HG03469 (cell line): ENCODE results near the gene SCIN.
"Not testable (repeated sequence)": the region's sequence is repeated elsewhere in the genome, so short reads cannot be mapped to it uniquely, and the experiment has no call there.

Source experiments
- ATAC-seq: cut with Tn5 transposase; IDR thresholded peaks from one replicate; pipeline ENCODE4 v1.9.1; 2021; ENCODE audit warnings: mild to moderate bottlenecking, moderate library complexity, moderate number of reproducible peaks; ENCODE audit not compliant: unreplicated experiment

Gene SCIN

DNA sequence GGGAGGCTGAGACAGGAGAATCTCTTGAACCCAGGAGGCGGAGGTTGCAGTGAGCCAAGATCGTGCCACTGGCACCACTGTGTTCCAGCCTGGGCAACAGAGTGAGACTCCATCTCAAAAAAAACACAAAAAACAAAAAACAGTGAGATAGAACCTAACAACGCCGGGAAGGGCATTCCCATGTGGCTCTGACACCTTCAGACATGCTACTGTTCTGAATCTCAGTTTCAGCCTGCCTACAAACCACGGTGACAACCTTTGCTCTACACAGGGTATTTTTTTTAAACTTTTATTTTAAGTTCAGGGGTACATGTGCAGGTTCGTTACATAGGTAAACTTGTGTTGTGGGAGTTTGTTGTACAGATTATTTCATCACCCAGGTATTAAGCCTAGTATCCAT is 74.7 kb downstream of the SCIN start:
- not testable (repeated sequence) for ATAC-seq

DNA sequence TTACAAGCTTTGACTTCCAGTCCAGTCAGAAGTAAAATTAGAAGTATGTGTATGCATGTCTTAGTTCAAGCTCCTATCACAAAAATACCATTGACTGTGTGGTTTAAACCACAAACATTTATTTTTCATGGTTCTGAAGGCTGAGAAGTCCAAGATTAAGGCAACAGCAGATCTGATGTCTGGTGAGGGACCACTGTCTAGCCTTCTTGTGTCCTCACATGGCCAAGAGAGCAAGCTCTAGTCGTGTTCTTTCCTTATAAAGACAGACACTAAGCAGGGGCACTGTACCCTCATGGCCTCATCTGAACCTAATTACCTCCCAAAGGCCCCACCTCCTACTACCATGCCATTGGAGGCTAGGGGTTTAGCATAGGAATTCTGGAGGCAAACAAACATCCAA is 75.6 kb downstream of the SCIN start:
- ATAC-seq, result no peak

DNA sequence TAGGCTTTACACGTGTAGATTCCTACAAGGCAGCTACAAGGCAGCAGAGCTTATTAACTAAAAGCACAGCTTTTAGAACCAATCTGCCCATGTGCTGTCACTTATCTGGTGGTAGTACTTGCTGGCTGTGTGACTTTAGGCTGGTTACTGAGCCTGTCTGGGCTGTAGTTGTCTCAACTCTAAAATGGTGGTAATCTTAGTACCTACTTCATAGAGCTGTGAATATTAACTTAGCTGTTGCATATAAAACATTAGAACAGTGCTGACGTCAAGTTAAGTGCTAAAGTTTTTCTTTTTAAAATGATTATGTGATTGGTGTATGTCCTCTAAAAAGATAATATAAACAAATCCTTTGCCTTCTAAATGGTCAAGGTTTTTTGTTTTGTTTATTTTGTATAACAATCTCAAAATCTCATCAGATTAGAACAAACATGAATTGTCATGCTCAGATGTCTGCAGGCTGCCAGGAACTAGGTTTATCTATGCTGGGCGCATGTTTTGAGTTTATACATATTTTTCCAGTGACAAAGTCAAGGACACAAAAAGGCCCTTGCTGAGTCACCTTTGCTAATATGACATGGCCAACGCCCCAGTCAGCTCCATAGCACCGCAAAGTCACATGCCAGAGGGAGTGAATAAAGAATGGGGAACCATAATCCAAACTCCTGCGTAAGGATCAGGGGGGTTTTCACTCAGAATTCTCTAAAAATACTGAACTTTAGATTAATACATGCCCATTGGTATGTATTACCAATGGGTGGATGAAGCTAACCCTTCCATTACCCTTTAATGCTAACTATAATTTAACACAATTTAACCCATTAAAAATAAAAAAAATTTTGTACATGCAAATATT is 77.1 kb downstream of the SCIN start:
- ATAC-seq, result no peak

DNA sequence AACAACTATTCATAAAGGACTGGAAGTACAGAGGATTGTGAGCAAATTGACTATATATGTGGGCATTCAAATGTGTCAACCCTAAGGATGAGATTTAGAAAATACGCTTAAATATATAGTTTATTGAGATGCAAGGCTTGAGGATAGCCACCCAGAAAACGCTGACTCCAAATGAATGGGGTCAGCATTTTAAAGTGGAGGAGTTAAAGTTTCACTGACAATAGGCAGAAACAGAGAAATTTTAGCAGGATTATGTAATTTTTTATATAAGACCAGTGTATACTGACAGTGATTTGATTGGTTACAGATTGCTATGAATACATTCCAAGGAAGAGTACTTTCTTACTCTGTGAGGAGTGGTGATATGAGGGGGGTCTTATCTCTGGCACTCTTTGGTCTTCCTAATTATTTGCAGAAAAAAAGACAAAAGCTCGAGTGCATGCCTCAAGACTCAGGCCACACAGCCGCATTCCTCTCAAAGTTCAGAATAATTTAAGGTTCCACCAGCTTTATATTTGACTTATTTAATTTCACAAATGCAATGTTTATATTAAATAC is 78.3 kb downstream of the SCIN start:
- ATAC-seq, result no peak

DNA sequence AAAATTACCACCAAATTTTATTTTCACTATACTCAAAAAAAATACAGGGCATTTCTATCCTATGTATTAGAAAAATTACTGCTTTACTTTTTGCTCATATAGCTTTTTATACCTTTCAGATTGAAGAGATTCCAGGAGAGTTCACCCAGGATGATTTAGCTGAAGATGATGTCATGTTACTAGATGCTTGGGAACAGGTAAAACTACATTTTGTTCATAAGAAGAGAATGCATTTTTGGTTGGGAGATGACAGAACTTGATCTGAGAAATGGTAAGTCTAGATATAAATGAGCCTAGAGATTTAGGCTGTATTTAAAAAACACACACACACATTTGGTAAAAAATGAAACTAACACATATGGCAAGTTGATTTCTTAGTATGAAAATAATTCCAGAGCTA is 78.8 kb downstream of the SCIN start:
- no peak for ATAC-seq

DNA sequence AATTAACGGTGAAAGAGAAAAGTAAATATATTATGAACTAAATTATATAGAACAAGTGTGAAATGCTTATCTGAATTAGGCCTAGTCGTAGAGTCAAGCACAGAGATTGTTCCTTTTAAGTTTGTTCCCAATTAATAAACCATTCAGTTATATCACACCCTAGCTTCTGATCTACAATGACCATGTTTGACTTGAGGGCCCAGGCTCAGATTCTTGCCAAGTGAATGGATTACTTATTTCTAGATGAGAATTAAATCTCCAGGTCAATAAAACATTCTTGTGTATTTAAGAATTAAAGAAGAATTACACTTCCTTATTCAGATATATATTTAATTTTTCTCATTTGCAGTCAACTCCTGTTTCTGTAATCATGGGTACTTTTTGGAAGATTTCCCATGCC is 79.6 kb downstream of the SCIN start:
- no peak for ATAC-seq

DNA sequence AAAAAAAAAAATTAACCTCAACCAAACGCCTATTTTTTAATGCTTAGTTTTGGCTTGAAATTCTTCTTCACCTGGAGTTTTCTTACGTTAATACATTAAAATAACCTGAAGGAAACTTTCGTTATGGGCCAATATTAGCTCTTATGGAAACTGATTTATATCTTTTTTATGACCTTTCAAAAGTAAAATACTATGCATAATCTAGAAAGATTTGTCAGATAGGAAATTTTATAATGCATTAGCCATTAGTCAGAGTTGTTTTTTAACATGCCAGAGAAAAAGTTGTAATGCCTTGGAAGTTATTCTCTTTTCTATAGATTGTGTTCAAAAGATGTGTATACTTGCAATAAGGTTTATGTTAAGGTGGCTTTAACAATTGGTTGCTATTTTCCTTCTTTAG is 82.6 kb downstream of the SCIN start:
- no peak for ATAC-seq

DNA sequence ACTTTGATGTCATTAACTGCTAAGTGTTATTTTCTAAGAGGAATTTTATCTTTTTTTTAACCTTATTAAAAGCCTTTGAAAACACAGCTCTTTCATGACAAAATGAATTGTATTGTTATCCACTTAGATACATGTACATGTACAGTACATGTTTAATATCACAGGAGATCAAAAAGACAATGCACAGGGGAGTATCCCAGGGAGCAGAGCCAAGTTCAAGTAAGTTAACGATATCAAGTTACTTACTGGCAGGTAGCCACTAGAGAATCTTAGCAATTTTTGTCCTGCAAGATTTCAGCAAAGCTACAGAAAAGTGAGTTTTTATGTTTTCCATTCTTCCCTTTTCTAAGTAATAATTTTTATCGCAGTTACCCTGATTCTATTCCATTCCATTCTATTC is 83.0 kb downstream of the SCIN start:
- no peak for ATAC-seq

DNA sequence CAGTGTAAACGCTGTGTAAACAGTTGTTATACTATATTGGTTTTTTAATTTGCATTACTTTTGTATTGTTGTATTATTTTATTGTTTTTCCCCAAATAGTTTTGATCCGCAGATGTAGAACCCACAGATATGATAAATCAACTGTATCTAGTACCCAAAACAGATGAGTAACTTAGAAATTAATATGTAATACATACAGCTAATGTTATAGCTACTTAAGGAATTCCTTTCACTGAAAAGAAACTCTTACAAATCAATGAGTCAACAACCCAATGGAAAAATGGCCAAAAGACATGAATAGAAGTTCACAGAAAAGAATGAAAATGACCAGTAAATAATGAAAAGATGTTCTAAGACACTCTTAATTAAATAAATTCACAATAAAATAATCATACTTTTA is 84.6 kb downstream of the SCIN start:
- no peak for ATAC-seq

DNA sequence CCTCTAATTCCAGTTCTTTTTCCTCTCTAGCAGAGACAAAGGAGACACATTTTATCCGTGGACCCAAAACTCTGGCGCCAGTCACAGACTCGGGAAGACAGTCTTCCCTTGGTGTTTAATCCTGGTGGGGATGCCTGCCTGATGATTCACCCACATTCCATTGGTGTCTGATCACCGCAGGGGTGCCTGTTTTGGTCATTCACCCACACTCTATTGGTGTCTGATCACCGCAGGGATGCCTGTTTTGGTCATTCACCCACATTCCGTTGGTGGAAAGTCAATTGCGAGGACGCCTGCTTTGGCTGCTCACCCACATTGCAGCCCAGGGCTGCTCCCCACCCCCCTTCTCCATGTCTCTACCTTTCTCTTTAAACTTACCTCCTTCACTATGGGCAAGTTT is 89.9 kb downstream of the SCIN start:
- not testable (repeated sequence) for ATAC-seq

DNA sequence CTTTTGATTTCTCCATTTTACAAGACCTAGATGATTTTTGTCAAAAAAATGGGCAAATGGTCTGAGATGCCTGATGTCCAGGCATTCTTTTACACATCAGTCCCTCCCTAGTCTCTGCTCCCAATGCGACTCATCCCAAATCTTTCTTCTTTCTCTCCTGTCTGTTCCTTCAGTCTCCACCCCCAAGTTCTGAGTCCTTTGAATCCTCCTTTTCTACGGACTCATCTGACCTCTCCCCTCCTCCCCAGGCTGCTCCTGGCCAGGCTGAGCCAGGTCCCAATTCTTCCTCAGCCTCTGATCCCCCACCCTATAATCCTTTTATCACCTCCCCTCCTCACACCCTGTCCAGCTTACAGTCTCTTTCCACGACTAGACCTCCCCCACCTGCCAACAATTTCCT is 90.5 kb downstream of the SCIN start:
- not testable (repeated sequence) for ATAC-seq

DNA sequence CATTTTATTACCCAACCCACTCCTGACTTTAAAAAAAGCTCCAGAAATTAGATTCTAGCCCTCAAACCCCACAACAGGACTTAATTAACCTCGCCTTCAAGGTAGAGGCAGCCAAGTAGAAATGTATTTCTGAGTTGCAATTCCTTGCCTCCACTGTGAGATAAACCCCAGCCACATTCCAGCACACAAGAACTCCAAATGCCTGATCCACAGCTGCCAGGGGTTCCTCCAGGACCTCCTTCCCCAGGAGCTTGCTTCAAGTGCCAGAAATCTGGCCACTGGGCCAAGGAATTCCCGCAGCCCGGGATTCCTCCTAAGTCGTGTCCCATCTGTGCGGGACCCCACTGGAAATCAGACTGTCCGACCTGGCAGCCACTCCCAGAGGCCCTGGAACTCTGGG is 91.1 kb downstream of the SCIN start:
- ATAC-seq, result no peak

DNA sequence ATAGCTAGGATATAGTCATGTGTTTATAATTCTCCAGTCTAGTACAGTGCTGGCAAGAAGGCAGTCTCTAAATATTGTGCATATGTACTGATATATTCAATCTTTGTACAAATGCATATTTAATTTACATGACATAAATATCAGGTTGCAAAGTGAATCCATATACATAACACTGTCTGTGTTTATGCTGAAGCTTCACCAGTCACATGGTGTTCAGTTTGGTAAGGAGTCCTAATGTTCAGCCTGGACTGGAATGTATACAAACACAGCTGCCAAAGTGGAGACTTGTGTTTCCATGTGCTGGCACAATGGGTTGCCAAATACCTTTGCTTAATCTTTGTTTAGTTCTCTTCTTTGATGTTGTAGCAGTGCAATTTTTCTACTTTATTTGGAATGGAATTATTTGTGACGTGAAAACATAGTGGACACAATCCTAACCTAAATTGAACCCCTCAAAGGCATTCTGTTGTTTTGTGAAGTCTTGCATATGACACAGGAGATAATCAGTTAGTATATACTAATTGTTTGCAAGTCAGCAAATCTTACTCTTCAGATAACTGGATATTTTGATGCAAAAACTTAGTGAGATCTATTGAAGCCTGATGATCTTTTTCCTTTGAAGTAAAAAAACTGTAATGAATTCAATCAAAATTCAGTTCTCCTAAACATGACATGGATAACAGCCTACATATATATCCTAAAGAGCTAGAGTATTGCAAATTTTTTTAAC is 99.6 kb downstream of the SCIN start:
- ATAC-seq, result no peak

DNA sequence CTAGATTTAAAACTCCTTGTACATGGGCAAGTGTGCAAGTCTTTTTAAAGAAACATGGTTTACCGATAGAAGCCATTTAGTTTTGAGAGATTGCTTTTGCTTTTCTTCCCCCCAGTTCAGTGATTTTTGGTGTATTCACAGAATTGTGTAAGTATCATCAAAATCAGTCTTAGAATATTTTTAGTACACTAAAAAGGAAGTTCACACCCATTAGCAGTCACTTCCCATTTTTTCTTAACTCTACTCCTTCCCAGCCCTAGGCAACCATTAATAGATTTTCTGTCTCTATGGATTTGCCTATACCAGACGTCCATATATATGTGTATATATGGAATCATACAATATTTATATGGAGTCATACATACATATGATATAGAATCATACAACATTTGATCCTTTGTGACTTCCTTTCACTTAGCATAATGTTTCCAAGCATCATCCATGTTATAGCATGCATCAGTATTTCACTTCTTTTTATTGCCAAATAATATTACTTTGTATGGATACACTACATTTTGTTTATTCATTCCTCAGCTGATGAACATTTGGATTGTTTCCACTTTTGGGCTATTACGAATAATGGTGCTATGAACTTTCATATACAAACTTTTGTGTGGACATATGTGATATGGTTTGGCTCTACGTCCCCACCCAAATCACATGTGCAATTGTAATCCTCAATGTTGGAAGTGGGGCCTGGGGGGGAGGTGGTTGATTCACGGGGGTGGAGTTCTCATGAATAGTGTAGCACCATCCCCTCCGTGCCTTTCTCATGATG is 100.4 kb downstream of the SCIN start:
- no peak for ATAC-seq

DNA sequence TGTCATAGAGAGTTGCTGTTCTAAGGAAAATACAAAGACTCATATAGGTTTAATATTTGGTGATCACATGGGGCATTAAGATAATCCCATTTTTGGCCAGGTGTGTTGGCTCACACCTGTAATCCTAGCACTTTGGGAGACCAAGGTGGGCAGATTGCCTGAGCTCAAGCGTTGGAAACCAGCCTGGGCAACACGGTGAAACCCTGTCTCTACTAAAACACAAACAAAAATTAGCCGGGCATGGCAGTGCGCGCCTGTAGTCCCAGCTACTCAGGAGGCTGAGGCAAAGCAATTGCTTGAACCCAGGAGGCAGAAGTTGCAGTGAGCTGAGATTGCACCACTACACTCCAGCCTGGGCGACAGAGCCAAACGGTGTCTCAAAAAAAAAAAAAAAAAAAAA is 102.9 kb downstream of the SCIN start:
- not testable (repeated sequence) for ATAC-seq

DNA sequence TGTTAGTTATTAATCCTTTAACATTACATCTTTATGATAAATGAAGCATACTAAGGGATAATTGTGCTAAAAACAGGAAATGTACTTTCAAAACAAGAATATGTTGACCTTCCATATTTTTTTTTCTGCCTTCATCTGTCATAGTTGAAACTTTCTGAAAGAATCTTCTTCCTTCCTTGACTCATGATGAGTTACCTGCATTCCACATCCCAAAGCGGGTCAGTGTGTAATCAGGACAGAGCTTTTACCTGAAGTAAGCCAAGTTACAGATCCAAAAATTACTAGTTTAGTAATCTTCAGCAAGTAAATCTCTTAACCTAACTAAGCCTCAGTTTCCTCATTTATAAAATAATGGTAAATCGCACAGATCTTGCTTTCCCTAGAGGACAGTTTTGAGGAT is 103.5 kb downstream of the SCIN start:
- no peak for ATAC-seq

DNA sequence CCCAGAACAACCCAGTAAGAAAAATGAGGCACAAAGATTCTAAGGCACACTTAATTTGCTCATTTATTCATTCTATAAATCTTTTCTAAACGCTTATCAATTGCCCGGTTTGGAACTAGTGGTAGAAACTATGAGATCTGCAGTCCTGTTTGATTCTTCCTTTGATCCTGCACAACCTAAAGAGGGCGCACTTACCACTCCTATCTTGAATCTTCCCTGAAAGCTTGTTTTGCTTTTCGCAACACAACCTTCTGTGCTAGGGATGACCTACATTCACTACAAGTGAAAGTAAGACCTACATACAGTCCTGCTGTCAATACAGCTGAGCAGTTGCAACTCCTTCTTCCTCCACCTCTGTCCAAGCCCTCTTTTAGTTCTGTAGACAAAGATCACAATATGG is 104.3 kb downstream of the SCIN start:
- peak; percentile 79 for ATAC-seq

DNA sequence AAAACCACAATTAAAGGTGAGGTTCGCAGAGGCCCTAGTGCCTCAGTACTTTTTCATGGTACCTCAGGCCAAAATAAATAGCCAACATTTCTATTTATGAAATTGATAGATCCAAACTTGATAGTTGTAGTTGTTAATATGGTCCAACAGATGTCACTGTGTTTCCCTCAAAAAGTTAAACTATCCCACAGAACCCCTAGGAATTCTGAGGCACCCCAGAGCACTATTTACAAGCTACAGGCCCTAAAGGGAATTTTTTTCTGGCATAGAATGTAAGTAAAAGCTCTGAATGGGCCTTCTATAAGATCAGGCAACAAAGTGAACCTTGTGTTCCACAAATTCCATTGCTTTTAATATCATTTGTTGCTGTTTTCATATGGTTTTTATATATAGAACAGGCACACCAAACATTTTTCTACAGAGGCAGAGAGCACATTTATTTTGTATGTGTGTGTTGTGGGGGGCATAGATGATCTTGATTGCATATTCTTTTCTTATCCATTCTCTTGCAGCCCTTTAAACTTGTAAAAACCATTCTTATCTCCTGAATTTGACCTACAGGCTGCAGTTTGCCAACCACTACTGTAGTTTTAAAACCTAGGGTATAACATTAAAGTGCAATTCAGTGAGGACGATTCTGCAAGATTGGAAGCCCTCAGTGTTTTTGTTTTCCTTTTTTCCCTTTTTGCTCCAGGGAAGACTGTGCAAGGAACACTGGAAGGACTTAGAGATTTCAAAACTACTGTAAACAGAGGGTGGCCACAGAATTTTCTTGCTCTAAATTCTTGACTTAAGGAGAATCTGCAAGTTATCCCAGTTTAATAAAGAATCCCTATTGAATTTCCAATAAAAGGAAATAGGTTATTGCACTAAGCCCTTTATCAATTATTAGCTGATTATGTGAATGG is 113.4 kb downstream of the SCIN start:
- ATAC-seq, result no peak

DNA sequence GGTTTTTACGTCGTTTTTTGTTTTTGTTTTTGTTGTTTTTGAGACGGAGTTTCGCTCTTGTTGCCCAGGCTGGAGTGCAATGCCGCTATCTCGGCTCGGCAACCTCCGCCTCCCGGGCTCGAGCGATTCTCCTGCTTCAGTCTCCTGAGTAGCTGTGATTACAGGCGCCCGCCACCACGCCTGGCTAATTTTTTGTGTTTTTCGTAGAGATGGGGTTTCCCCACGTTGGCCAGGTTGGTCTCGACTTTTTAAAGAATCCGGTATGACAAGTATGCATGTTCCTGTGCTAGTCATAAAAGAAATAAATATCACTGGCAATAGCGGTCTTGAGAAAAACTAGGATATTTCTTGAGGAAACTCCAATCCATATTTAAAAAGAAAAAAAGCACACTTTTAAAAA is 114.2 kb downstream of the SCIN start:
- ATAC-seq, result no peak

DNA sequence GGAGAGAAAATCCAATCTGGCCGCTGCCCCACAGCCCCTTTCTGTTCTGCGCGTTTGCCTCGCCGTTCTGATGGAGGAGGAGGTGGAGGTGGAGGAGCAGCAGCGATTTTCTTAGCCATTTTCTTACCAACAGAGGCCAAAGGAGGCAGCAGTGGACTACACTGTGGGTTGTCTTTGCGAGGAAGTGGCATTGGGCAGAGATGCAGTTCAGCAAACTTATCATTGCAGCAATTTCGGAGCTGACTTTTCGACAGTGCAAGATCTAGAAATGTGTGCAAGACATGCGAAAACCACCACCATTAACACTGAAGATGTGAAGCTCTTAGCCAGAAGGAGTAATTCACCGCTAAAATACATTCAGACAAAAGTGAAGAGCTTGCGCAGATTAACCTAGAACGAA is 115.0 kb downstream of the SCIN start:
- ATAC-seq, result no peak
